Occipital lobe (tissue), 2 donors: ENCODE data around the gene CPED1. TPM values are rescaled to one million over a fixed set of nuclear protein-coding genes. Genes with fewer than 3 reads are reported as not detected.
"Not testable (repeated sequence)": the region's sequence is repeated elsewhere in the genome, so short reads cannot be mapped to it uniquely, and the experiment has no call there.

Experiments
- DNase-seq: peaks from one replicate; lab custom pipeline; 2025; lab: John Stamatoyannopoulos, UW
- total RNA-seq: library from RNA; depleted of rRNA; stranded (reverse); fragments of >200 nt; gene quantifications from one replicate; pipeline ENCODE4 v1.2.3, GENCODE V29; 2014

Gene CPED1
- total RNA-seq, 1 donor from 2014 or later: 3.9 TPM

DNA sequence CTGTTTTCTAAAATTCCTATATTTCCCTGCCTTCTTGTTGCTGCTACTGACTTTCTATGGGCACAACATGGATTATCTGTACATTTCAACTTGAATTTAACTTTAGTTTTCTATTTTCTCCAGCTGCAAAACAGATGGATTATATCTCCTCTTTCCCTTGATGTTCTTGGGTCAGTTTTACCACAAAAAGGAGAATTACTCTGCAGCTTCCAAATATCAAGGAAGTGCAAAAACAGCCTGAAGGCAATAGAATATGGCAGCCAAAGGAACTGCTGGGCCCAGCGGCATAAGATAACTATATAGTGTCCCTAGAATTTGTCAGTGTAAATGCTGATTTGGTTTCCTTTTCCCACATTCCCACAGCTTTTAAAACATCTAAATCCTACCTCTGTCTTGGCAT lies 29.1 kb downstream of the CPED1 start:
- no peak for DNase-seq

GRCh38 chr7:121019018-121019417 lies 30.5 kb downstream of the CPED1 start:
- DNase-seq: no peak

DNA sequence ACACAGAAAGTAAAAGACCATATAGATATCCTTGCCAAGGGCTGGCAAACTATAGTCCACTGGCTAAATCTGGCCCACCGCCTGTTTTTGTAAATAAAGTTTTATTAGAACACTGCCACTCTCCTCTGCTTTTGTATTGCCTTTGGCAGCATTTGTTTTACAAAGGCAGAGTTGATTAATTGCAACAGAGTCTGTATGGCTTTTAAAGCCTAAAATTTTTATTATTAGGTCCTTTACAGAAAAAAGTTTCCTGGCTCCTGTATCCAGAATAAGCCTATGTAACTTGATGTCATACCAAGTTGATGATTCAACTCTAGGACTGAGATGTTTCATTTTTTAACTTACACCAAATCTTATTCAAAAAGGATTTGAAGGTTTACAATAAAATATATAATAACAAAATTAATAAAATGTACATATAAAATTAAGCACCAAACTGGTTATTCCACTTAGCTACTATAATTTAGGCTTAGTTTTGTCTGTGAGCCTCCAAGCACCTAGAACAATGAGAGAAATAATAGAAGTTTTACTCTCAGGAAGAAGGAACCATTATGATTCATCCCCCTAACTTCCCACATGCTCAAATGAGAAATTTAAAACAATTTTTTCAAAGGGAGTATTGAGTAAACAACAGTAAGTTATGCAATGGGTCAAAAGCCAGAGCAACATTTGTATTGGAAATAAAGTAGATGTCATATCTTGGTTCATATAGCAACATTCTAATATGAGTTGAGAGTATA lies 31.9 kb downstream of the CPED1 start:
- no peak for DNase-seq

DNA sequence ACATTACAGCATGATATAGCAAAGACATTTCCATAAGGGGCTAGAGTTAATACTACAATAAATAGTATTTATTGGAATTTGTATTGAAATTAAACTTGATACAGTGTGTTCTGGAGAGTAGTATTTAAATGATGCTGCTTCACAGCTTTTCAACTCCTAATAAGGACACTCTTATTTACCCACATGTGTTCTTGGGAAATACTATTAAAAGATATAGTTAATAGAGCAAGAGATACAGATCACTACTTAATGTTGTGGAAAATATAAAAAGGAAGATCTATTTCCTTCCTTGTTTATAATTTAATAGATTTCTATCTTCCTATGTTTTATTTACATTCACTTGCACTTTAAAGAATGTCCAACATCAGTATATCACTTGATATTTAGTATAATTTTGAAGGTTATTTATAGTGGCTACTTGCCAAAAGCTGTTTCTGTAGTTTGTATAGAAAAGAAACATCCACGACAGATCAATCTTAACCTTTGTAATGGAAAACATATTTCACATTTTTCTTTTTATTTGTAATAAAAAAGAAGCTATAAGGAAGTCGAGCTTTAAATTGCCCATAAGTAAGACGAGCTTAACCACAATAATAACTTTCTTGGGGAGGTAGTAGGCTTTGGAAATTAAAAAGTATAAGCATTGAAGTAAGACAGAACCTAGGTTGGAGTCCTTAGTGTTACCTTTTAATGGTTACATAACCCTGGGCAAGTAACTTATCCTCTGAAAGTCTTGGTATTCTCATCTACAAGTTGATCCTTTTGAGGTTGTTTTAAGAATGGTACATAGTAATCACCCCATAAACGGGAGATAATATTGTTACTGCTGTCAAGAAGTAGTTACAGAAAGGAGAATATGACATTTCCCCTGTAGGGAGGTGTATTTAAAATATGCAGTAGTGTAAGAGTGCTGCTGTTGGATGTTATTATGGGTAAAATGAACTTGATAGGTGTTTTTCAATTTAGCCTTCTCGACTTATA lies 32.8 kb downstream of the CPED1 start:
- no peak for DNase-seq

- DNase-seq: no peak
These were observed 34.7 kb downstream of the CPED1 start for GRCh38 chr7:121023194-121023593.

DNA sequence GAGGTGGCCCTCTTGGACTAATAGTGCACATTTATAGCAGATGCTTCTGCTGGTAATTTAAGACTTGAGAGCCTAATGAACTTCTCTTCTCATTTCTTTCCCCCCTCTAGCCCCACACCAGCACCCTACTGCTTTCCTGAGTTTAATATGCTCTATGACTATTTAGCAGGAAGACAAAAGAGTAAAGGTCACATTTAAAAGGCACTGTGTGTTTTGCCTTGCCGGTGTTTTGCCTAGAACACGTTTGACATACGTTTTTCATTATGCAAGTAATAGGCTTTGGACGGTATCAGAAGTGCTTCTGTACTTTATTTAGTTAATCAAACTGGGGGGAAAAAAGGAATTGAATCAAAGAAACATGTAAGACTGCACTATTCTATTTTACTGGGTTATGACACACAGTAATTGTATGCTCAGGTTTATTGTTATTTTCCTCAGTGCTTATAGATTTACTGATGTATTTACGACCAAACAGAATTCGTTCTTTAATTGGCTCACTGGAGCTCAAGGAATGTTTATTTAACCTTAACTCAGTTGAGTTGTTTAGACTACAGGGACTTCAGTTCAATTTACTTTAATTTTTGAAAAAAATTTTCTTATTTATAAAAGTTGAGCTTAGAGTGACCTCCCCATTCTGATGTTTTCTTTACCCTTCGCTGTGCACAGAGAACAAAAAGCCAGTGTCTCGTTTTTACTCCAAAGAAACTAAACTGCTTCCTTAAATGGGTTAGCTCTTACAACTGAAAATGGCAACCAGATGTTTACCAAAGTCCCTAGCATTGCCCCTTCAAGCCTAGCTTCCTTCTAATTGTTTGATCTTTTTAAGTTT lies 35.4 kb downstream of the CPED1 start:
- DNase-seq: no peak

- no peak for DNase-seq
These were observed 36.1 kb downstream of the CPED1 start for GRCh38 chr7:121024611-121025010.

DNA sequence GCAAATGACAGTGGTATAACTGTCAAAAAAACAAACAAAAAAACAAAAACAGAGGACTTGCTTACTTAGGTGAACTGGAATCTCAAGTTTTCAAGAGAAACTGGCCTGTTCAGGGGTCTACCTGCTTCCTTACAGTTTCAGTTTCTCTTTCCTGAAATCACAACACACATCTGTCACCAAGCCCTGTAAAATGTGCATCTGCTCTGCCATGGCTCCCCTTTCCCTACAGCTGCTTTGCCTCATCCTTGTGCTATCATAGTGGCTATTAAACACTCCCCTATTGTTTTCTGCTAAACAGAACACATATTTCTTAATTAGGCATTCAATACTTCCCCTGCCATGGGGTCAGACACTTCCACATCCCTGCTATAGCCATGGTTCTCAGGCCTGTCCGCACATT lies 37.6 kb downstream of the CPED1 start:
- no peak for DNase-seq

GRCh38 chr7:121026577-121027111 lies 38.1 kb downstream of the CPED1 start:
- no peak for DNase-seq

DNA sequence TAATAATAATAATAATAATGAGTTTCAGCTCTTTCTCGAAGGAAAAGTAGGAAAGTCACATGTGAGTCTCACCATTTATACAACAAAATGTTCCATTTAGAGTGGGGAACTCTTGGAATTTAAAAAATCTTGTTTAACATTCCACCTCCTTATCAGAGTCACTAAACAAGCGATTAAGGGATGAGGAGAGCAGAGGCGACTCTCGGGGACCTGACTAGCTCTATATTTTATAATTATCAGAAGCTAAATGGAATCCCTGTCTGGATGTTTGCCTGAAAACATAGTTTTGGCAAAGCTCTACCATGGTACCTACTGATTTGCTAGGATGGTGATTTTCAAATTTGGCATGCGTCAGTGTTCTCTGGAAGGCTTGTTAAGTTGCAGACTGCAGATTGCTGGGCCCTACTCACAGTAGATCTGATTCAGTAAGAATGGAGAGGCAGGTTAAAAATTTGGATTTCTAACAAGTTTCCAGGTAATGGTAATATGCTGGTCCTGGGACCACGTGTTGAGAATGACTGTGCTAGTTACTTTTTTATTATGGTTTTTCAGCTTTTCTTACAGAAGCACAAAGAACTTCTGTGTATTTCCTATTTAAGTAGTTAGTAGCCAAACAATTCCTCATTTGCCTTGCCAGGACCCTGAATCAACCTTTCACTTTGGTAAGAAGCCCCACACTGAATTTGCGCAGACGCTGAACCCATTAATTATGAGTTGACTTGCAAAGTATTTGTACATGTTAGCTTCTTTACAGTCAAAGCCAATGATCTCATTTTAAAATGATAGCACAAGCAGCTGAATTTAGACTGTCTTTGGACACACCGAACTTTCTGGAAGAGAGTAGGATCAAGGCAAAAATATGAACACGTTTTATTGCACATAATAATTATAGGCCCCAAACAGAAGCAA lies 39.5 kb downstream of the CPED1 start:
- DNase-seq: no peak

- no peak for DNase-seq
These were observed 40.8 kb downstream of the CPED1 start for GRCh38 chr7:121029302-121029701.

DNA sequence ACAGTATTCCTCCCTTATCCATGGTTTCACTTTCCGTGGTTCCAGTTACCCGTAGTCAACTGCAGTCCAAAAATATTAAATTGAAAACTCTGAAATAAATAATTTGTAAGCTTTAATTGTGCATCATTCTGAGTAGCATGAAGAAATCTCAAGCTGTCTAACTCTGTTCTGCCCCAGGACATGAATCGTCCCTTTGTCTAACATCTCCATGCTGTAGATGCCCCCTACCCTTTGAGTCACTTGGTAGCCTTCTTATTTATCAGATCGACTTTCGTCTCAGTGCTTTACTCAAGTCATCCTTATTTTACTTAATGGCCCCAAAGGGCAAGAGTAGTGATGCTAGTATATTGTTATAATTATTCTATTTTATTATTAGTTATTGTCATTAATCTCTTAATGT lies 41.8 kb downstream of the CPED1 start:
- no peak for DNase-seq

- DNase-seq: no peak
These were observed 44.3 kb downstream of the CPED1 start for GRCh38 chr7:121032645-121033460.

GRCh38 chr7:121034929-121035328 lies 46.4 kb downstream of the CPED1 start:
- DNase-seq: no peak

DNA sequence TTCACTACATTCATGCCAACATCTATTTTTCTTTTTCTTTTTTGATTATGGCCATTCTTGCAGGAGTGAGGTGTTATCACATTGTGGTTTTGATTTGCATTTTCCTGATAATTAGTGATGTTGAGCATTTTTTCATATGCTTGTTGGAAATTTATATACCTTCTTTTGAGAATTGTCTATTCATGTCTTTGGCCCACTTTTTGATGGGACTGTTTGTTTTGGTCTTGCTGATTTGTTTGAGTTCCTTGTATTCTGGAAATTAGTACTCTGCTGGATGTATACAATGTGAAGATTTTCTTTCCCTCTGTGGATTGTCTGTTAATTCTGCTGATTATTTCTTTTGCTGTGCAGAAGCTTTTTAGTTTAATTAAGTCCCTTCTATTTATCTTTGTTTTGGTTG lies 48.3 kb downstream of the CPED1 start:
- not testable (repeated sequence) for DNase-seq

DNA sequence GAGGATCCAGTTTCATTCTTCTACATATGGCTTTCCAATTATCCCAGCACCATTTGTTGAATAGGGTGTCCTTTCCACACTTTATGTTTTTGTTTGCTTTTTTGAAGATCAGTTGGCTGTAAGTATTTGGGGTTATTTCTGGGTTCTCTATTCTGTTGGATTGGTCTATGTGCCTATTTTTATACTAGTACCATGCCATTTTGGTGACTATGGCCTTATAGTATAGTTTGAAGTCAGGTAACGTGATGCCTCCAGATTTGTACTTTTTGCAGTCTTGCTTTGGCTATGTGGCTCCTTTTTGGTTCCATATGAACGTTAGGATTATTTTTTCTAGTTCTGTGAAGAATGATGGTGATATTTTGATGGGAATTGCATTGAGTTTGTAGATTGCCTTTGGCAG lies 48.8 kb downstream of the CPED1 start:
- not testable (repeated sequence) for DNase-seq

DNA sequence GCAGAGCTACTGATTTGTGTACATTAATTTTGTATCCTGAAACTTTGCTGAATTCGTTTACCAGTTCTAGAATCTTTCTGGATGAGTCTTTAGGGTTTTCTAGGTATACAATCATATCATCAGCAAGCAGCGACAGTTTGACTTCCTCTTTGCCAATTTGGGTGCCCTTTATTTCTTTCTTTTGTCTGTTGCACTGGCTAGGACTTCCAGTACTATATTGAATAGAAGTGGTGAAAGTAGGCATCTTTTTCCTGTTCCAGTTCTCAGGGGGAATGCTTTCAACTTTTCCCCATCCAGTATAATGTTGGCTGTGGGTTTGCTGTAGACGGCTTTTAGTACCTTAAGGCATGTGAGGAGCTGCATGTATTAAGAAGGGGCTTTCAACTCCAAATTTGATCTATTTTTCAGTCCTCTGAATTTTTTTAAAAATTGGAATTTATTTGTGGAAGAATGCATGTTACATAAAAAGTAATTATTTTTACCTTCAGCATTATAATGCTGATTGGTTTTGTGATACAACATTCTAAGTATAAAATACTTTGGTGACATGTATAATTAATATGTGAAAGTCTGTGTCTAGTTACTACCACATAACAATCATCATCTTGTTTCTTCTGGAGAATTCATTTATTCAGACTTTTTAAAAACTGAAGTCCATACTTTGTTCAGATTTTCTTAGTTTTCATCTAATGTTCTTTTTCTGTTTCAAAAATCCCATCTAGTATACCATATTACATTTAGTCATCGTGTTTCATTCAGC lies 49.6 kb downstream of the CPED1 start:
- DNase-seq: no peak

DNA sequence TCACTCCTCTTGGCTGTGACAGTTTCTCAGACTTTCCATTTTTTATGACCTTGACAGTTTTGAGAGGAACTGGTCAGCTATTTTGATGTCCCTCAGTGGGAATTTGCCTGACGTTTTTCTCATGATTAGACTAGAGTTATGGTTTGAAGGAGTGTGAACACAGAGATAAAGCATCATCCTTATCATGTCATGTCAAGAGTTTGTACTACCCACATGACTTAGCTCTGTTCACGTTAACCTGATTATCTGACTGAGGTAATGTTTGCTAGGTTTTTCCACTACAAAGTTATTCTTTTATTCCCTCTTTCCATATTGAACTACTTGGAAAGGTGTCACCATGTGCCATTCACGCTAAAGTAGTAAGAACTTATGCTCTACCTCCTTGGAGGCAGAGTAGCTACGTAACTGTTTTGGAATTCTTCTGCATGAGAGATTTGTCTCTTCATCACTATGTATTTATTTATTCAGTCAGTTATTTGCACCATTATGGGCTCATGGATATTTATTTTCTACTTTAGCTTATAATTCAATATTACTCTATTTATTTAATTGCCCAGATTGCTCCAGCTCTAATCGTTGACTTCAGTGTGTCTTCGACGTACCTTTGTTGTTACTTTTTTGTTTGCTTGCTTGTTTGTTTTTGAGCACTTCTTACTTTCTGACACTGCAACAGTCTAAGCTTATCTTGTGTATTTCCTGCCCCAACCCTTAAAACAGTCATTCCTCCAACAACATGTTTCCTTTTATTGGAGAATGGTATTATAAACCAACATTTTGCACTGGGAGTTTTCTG lies 50.4 kb downstream of the CPED1 start:
- DNase-seq: no peak
